ENCODE measurements around the gene ZFP2. TPM values are rescaled to one million over a fixed set of nuclear protein-coding genes. Genes with fewer than 3 reads are reported as not detected.

The ZFP2 gene
- total RNA-seq, 1 donor from 2014 or later, result 1.6 TPM

- peak overlapping the region in 1 of 3 donors; percentile 41 for H3K4me3 ChIP-seq (ENCODE audit: low read length in 3 of 3)
- H3K9ac ChIP-seq (ENCODE audit: low read depth in 1 of 3, low read length in 3 of 3), result no peak overlapping the region
- peaks cover 0 to 12% (median 5%) of the 10 kb centered on the region in 3 donors for H3K36me3 ChIP-seq (ENCODE audit: control insufficient read depth in 3 of 3, insufficient read depth in 3 of 3, low read length in 3 of 3)
- H3K4me1 ChIP-seq (ENCODE audit: control insufficient read depth in 3 of 3, insufficient read depth in 3 of 3, low read length in 3 of 3), result no peaks in the 10 kb centered on the region
- H3K9me3 ChIP-seq (ENCODE audit: control insufficient read depth in 3 of 3, low read length in 3 of 3), result peaks cover 29 to 63% (median 38%) of the 10 kb centered on the region in 3 donors
- no peak overlapping the region for H3K27ac ChIP-seq (ENCODE audit: low read depth, low read length)
- H3K27me3 ChIP-seq (ENCODE audit: control insufficient read depth in 3 of 3, insufficient read depth in 3 of 3, low read length in 3 of 3), result no peaks in the 10 kb centered on the region
These were observed 69.8 kb downstream of the ZFP2 start for GRCh38 chr5:178965465-178966055.

GRCh38 chr5:178981381-178981780 is 85.7 kb downstream of the ZFP2 start:
- H3K9me3 ChIP-seq (ENCODE audit: control insufficient read depth in 3 of 3, low read length in 3 of 3), result peaks cover 3 to 30% (median 20%) of the 10 kb centered on the region in 3 donors
- H3K9ac ChIP-seq (ENCODE audit: low read depth in 1 of 3, low read length in 3 of 3), result no peak overlapping the region
- no peak overlapping the region for H3K27ac ChIP-seq (ENCODE audit: low read depth, low read length)
- peak overlapping the region in 1 of 3 donors; percentile 14 for H3K4me3 ChIP-seq (ENCODE audit: low read length in 3 of 3)
- peaks cover 0 to 2% (median 0%) of the 10 kb centered on the region in 3 donors for H3K36me3 ChIP-seq (ENCODE audit: control insufficient read depth in 3 of 3, insufficient read depth in 3 of 3, low read length in 3 of 3)
- no peaks in the 10 kb centered on the region for H3K4me1 ChIP-seq (ENCODE audit: control insufficient read depth in 3 of 3, insufficient read depth in 3 of 3, low read length in 3 of 3)
- no peaks in the 10 kb centered on the region for H3K27me3 ChIP-seq (ENCODE audit: control insufficient read depth in 3 of 3, insufficient read depth in 3 of 3, low read length in 3 of 3)

Other genes starting within 250 kb of the ZFP2 start
- gene ZNF354A, start 165.3 kb upstream of the ZFP2 start, total RNA-seq, result 3.1 TPM
- 8.4 TPM for gene ZNF354B, start 36.0 kb upstream of the ZFP2 start, total RNA-seq
- 4.2 TPM for gene ZNF454, start 45.3 kb downstream of the ZFP2 start, total RNA-seq
- gene GRM6, start 99.4 kb downstream of the ZFP2 start, total RNA-seq, result not detected
- gene ZNF879, start 127.9 kb downstream of the ZFP2 start, total RNA-seq, result 4.7 TPM
- gene ZNF354C, start 164.5 kb downstream of the ZFP2 start, total RNA-seq, result 11.0 TPM